ENCODE data around the gene MAGOHB. TPM values are rescaled to one million over a fixed set of nuclear protein-coding genes. Genes with fewer than 3 reads are reported as not detected.

The MAGOHB gene
- total and polyA plus RNA-seq, 4 donors, result 19.3 to 39.7 (median 23.1) TPM

GRCh38 chr12:10634427-10634826 lies 21.0 kb upstream of the MAGOHB start:
- Histone ChIP-seq H3K27ac (ENCODE audit: low read depth in 1 of 2, low read length in 1 of 2) (no peak overlapping the region), H3K36me3 (ENCODE audit: control insufficient read depth in 4 of 4, insufficient read depth in 4 of 4, low read length in 4 of 4) (no peaks in the 10 kb centered on the region), H3K9ac (ENCODE audit: insufficient read depth in 1 of 2, low read length in 2 of 2) (no peak overlapping the region), H3K4me3 (no peak overlapping the region), H3K9me3 (ENCODE audit: control insufficient read depth in 4 of 4, insufficient read depth in 3 of 4, low read length in 3 of 4) (no peaks in the 10 kb centered on the region), H3K27me3 (ENCODE audit: control insufficient read depth in 3 of 3, insufficient read depth in 3 of 3, low read length in 2 of 3) (no peaks in the 10 kb centered on the region), H3K4me1 (ENCODE audit: control insufficient read depth in 5 of 5, insufficient read depth in 5 of 5, low read length in 5 of 5) (no peaks in the 10 kb centered on the region)
- ATAC-seq (ENCODE audit: insufficient read depth, low FRiP score) (no peak), DNase-seq (no peak)
- TF ChIP-seq CTCF (IDR thresholded peaks at IDR 0.05; ENCODE audit: control extremely low read depth, extremely low read depth), result no peak
- WGBS, 2 donors, result 91 to 92% methylated on average over 5 of the region's 5 CpGs

- DNase-seq, result no peak
- ATAC-seq (ENCODE audit: insufficient read depth, low FRiP score), result no peak
- H3K27ac ChIP-seq (ENCODE audit: low read depth in 1 of 2, low read length in 1 of 2), result no peak overlapping the region
- no peak for TF ChIP-seq CTCF (IDR thresholded peaks at IDR 0.05; ENCODE audit: control extremely low read depth, extremely low read depth)
- H3K9me3 ChIP-seq (ENCODE audit: control insufficient read depth in 4 of 4, insufficient read depth in 3 of 4, low read length in 3 of 4), result no peaks in the 10 kb centered on the region
- no peaks in the 10 kb centered on the region for H3K27me3 ChIP-seq (ENCODE audit: control insufficient read depth in 3 of 3, insufficient read depth in 3 of 3, low read length in 2 of 3)
- H3K36me3 ChIP-seq (ENCODE audit: control insufficient read depth in 4 of 4, insufficient read depth in 4 of 4, low read length in 4 of 4), result no peaks in the 10 kb centered on the region
- H3K4me1 ChIP-seq (ENCODE audit: control insufficient read depth in 5 of 5, insufficient read depth in 5 of 5, low read length in 5 of 5), result no peaks in the 10 kb centered on the region
- 86 to 90% methylated on average over 3 of the region's 3 CpGs for WGBS, 2 donors
- no peak overlapping the region for H3K4me3 ChIP-seq
- no peak overlapping the region for H3K9ac ChIP-seq (ENCODE audit: insufficient read depth in 1 of 2, low read length in 2 of 2)
These were observed 20.1 kb upstream of the MAGOHB start for GRCh38 chr12:10633541-10633940.

GRCh38 chr12:10632226-10632625 lies 18.8 kb upstream of the MAGOHB start:
- no peaks in the 10 kb centered on the region for H3K4me1 ChIP-seq (ENCODE audit: control insufficient read depth in 5 of 5, insufficient read depth in 5 of 5, low read length in 5 of 5)
- no peak for DNase-seq
- ATAC-seq (ENCODE audit: insufficient read depth, low FRiP score), result no peak
- no peak overlapping the region for H3K4me3 ChIP-seq
- H3K36me3 ChIP-seq (ENCODE audit: control insufficient read depth in 4 of 4, insufficient read depth in 4 of 4, low read length in 4 of 4), result no peaks in the 10 kb centered on the region
- H3K9ac ChIP-seq (ENCODE audit: insufficient read depth in 1 of 2, low read length in 2 of 2), result no peak overlapping the region
- TF ChIP-seq CTCF (IDR thresholded peaks at IDR 0.05; ENCODE audit: control extremely low read depth, extremely low read depth), result no peak
- H3K27me3 ChIP-seq (ENCODE audit: control insufficient read depth in 3 of 3, insufficient read depth in 3 of 3, low read length in 2 of 3), result no peaks in the 10 kb centered on the region
- no peak overlapping the region for H3K27ac ChIP-seq (ENCODE audit: low read depth in 1 of 2, low read length in 1 of 2)
- no peaks in the 10 kb centered on the region for H3K9me3 ChIP-seq (ENCODE audit: control insufficient read depth in 4 of 4, insufficient read depth in 3 of 4, low read length in 3 of 4)

- no peaks in the 10 kb centered on the region for H3K36me3 ChIP-seq (ENCODE audit: control insufficient read depth in 4 of 4, insufficient read depth in 4 of 4, low read length in 4 of 4)
- H3K27ac ChIP-seq (ENCODE audit: low read depth in 1 of 2, low read length in 1 of 2), result no peak overlapping the region
- H3K9me3 ChIP-seq (ENCODE audit: control insufficient read depth in 4 of 4, insufficient read depth in 3 of 4, low read length in 3 of 4), result no peaks in the 10 kb centered on the region
- ATAC-seq (ENCODE audit: insufficient read depth, low FRiP score) (no peak), DNase-seq (no peak)
- no peaks in the 10 kb centered on the region for H3K4me1 ChIP-seq (ENCODE audit: control insufficient read depth in 5 of 5, insufficient read depth in 5 of 5, low read length in 5 of 5)
- TF ChIP-seq CTCF (IDR thresholded peaks at IDR 0.05; ENCODE audit: control extremely low read depth, extremely low read depth), result no peak
- H3K4me3 ChIP-seq, result no peak overlapping the region
- 70 to 92% methylated on average over 3 of the region's 3 CpGs for WGBS, 2 donors
- H3K9ac ChIP-seq (ENCODE audit: insufficient read depth in 1 of 2, low read length in 2 of 2), result no peak overlapping the region
- peaks cover 0 to 2% (median 0%) of the 10 kb centered on the region in 3 donors for H3K27me3 ChIP-seq (ENCODE audit: control insufficient read depth in 3 of 3, insufficient read depth in 3 of 3, low read length in 2 of 3)
These were observed 11.2 kb upstream of the MAGOHB start for GRCh38 chr12:10624605-10625004.

All from lung (tissue), 12 donors.